ENCODE results near the gene GHRL.
A peak's percentile ranks its signal among the peaks of the same experiment; 100 is the strongest.
"Not testable (repeated sequence)": the region's sequence is repeated elsewhere in the genome, so short reads cannot be mapped to it uniquely, and the experiment has no call there.

The GHRL gene

GRCh38 chr3:10322352-10322710 lies 29.6 kb upstream of the GHRL start:
- DNase-seq = peak; percentile 9

- no peak for DNase-seq
Observed at GRCh38 chr3:10321630-10322351, 29.0 kb upstream of the GHRL start.

DNA sequence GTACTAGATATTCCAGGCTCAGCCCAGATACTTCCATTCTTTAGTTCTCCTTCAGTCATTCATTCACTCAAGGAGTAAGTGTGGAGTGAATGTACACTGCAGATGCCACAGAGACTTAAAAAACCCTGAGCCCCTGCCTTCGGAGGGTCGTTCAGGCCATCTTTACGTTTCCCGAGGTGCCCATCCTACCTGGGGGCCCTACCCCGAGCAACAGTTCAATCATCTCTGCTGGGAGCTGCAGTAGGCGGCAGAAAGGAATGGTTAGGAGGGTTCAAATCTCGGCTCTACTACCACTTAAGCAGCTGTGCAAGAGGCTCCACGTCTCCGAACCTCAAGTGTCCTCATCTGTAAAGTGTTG lies 27.6 kb upstream of the GHRL start:
- no peak for DNase-seq

- no peak for DNase-seq
Observed at GRCh38 chr3:10319804-10320203, 27.1 kb upstream of the GHRL start.

DNA sequence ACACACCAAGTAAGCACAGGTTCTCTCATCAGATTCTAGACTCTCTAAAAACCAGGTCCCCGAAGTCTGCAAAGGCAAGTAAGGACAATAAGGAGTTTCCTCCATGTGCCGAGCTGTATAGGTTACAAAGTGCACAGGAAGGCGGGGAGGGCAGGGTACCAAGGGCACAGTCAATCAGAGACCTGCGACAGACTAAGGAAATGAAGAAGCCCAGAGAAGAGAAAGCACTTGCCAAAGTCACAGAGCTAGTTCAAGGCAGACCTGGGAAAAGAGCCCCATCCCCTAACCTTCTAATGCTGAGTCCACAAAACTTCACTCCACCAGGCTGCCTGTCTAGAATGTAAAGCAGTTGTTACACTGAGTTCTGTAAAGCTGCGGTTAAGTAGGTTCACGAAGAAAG lies 26.5 kb upstream of the GHRL start:
- DNase-seq = no peak

DNA sequence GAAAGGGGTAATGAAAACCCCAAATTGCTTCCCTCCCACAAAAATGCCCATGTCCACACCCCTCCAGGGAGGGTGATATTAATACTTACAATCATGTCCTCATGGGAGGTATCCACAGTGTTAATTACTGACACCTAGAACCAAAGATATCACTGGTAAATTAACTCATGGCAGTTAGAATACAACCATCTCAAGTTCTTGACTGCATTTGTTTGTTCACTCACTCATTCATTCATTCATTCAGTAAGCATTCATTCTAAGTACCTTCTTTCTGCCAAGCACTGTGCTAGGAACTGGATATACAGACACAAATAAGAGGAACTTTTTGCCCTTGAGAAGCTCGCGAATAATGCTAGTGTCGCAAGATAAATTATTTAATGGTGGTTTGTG lies 25.2 kb upstream of the GHRL start:
- DNase-seq = no peak

- no peak for DNase-seq
Observed at GRCh38 chr3:10317311-10317960, 24.7 kb upstream of the GHRL start.

DNA sequence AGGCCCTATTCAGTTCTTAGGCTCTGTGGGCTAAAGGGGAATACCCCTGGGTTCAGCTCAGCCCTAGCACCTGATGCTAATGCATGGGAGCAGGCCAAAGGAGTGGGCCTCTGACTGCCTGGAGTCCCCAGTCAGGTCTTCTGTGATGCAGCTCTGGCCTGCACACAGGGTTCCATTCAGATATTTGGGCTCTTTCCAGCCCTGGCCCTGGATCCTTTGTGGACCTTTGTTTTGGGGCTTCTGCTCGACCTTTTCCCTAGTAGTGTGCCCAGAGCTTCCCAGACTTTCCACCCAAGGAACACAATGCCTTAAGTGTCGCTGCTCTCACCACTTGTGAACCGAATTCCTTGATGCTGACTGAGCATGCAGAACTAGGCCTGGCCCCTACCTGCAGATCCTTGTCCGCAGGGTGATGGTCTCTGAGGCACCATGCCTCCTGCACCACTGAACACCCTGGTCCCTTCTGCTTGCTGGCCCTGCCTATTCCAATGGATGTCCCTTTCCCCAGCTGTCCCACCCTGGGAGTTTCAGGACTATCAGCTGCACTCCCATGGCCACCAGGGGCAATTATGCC lies 23.1 kb upstream of the GHRL start:
- DNase-seq = no peak

GRCh38 chr3:10315101-10315500 lies 22.4 kb upstream of the GHRL start:
- DNase-seq = no peak

GRCh38 chr3:10312861-10313260 lies 20.1 kb upstream of the GHRL start:
- no peak for DNase-seq

DNA sequence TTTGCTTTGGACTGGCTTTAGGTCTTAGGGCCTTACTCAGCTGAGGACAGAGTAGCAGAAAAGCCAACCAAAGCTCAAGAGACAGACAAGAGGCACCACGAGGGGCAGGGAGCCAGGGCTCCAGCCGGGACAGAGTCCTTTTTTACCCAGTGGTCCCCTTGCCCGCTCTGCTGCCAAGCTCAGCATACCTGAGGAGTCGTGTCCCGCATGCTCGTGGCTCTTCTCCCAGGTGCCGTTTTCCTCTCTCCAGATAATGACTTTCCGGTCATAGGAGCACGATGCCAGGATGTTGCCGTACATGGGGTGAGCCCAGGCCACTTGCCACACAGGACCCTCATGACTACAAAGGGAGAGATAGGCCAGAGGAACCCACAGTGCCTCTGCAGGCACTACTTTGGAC lies 19.6 kb upstream of the GHRL start:
- no peak for DNase-seq

DNA sequence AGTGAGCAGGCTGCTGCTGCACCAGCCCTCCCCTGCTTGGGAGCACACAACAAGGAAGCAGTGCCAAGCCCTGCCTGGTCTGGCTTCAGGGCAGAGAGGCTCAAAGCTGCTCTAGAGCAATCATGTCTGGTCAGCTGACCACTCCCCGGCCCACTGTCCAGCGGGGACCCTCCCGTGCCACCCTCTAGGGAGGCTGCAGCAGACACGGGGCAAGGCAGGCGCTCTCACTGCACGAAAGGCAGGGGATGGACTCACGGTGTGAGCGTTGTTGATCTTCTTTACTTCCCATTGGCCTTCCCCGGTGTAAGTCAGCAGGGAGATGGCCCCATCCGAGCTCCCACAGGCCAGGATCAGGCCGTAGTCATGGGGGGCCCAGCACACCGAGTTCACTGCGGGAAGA lies 19.0 kb upstream of the GHRL start:
- no peak for DNase-seq

GRCh38 chr3:10310578-10310977 lies 17.8 kb upstream of the GHRL start:
- DNase-seq = no peak

DNA sequence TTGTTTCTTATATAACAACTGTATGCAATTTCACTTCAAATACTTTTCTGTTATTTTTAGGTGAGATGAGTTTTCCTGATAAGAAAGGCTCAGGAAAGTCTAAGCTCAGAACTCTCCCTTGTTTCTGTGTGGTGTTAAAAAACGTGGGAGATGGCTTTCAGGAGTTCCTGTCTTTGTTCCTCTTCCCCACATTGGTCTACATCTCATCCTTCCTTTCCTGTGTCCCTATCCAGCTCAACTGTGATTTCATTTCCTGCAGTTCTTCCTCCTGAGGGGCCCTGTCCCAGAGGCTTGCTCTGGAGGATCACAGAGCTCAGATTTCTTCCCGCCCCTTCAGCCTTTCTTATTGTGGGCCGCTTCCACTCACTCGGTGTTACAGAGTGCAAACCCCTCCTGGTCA lies 17.0 kb upstream of the GHRL start:
- no peak for DNase-seq

DNA sequence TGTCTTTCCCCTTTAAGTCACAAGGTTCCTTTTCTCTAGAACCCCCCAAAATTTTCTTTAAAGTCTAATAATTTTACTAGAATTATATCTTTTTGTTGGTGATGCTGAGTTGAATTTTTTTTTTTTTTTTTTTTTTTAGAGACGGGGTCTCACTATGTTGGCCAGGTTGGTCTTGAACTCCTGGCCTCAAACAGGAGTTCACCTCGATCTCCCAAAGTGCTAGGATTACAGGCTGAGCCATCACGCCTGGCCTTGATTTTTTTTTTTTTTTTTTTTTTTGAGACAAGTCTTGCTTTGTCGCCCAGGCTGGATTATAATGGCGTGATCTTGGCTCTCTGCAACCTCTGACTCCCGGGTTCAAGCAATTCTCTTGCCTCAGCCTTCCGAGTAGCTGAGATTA lies 15.9 kb upstream of the GHRL start:
- no peak for DNase-seq

DNA sequence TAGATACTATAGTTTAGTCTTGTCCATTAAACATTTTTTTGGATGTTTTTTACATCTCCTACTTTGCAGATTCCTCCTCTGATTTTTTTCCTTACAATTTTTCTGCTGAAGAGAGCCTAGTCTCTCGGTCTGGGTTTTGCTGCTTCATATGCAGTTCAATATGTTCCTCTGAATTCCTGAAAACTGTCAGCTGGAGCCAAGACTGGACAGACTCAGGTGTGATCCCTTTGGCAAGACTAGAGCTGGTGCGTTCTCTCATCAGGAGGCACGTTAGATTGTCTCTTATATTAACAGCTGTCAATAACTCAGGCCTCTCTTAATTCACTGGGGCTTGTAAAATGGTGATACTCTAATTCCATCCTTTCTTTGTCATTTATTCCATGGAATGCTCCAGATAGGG lies 13.4 kb upstream of the GHRL start:
- no peak for DNase-seq

DNA sequence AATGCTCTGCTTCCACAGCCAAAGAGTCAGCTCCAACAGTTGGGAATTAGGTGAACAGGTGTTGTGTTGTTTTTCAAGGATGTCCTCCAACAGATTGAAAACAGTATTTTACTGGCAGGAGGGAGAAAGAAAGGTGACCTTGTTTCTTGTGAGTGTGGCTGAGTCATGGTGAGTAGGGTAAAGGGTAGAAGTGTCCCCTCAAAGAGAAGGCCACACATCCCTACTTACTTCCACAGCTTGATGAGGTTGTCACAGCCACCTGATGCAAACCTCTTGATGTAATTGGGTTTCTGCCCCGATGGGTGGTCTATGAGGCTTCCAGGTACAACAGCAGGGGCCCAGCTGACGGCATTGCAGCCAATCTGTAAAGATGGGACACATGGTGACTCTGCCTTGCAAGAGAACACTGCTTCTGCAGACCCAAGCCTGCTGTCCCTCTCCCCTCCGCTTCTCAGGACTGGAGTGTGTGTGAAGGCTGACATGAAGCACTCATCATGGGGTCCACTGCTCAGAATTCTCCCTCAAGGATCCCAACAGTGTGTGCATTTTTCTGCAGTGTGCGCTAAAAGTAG lies 12.7 kb upstream of the GHRL start:
- no peak for DNase-seq

DNA sequence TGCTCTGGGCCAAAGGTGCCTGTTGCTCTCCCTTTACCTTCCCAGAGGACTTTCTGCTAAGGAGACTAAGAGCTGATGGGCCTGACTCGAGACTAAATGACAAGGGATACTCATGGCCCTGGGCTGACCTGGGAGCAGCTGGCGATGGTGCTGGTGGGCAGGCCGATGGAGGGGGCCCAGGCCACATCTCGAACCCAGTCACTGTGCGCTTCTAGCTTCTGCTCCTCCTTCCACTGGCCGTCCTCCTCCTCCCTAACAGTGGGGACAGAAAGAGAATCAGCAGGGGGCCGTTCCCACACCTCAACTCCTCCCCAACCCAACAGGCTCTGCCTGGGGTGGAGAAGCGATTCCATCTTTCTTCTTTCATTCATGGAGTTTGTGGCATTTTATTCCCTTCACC lies 12.2 kb upstream of the GHRL start:
- DNase-seq = no peak

DNA sequence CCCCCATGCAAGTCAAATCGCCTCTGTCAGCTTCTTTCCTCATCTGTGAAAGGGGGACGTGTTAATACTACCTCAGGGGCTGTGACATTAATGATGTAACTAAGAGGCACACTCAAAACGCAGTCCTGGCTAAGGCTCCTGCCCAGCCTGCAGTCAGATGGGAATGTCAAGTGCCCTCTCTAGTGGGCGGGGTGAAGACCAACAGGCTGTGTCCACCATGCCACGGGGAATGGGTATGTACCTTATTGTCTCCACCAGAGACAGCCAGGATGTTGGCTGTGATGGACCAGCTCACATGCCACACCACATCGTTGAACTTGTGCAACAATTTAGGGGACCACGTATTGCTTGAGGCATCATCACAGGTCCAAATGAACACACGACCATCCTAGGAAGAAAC lies 11.0 kb upstream of the GHRL start:
- no peak for DNase-seq

GRCh38 chr3:10303105-10303504 lies 10.4 kb upstream of the GHRL start:
- no peak for DNase-seq

- no peak for DNase-seq
Observed at GRCh38 chr3:10300087-10300486, 7.3 kb upstream of the GHRL start.

DNA sequence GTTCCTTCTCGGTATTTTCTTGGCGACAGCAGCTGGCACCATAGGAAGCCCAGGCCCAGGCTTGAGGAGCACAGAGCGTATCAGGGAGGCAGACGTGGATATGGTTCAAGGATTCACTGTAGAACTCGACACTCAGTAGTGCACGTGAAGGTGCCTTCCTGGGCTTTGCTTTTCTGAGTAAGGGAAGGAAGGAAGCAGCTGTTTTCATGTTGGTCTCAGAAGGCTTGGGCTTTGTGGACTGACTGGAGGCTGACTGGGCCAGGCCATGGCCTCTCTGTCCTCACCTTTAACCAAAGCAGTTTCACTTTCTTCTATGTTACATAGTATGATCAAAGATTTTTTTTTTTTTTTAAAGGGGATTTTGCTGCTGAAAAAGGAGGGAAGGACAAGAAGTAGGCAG lies 6.9 kb upstream of the GHRL start:
- no peak for DNase-seq

DNA sequence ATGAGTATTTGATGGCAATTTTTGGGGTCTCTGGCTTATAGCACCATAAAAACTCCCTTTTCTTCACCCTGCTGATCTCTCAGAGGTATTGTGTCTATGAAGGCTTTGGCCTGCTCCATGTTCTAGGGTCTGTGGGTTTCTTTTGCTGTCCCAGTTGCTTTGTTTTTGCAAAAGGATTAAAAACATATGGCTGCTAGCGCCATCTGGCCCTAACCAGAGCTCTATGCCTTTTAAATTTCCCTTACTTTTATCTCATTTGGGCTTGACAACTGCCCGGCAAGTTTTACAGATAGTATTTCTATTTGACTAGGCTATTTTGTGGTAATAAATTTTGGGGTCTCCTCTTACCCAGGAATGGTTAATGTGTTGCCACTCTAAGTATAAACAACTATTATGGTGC lies 6.4 kb upstream of the GHRL start:
- DNase-seq = no peak

DNA sequence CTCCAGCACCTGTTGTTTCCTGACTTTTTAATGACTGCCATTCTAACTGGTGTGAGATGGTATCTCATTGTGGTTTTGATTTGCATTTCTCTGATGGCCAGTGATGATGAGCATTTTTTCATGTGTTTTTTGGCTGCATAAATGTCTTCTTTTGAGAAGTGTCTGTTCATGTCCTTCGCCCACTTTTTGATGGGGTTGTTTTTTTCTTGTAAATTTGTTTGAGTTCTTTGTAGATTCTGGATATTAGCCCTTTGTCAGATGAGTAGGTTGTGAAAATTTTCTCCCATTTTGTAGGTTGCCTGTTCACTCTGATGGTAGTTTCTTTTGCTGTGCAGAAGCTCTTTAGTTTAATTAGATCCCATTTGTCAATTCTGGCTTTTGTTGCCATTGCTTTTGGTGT lies 5.3 kb upstream of the GHRL start:
- not testable (repeated sequence) for DNase-seq

Measured in CD4-positive, alpha-beta T cell treated with Interleukin-4 for 4 hours (primary cell).